SK-N-SH treated with all-trans-retinoic acid at 6 μM for 48 hours (cell line): ENCODE measurements around the gene INSYN2B.
"Not testable (repeated sequence)": the region's sequence is repeated elsewhere in the genome, so short reads cannot be mapped to it uniquely, and the experiment has no call there.

Experiments
- CSDC2 ChIP-seq: fragments of 250-450 bp; sonication (Bioruptor Pico); IDR thresholded peaks from 2 replicates; pipeline ENCODE4 v1.5.0; 2020; ENCODE audit warnings: mild to moderate bottlenecking, moderate library complexity
- OSR1 ChIP-seq: fragments of 250-450 bp; sonication (Bioruptor Pico); IDR thresholded peaks from 2 replicates; pipeline ENCODE4 v1.8.0; 2022; ENCODE audit warnings: moderate library complexity, mild to moderate bottlenecking, inconsistent platforms
- PPARA ChIP-seq: fragments of 250-450 bp; sonication (Bioruptor Pico); IDR thresholded peaks from 2 replicates; pipeline ENCODE4 v1.5.0; 2020; ENCODE audit warnings: mild to moderate bottlenecking, borderline replicate concordance
- RARB ChIP-seq: fragments of 250-450 bp; sonication (Bioruptor Pico); IDR thresholded peaks from 2 replicates; pipeline ENCODE4 v1.8.0; 2021; ENCODE audit warnings: mild to moderate bottlenecking, moderate library complexity
- ZC3H10 ChIP-seq: fragments of 250-450 bp; sonication (Bioruptor Pico); IDR thresholded peaks from 2 replicates; pipeline ENCODE4 v1.5.1; 2021; ENCODE audit warnings: mild to moderate bottlenecking, moderate library complexity
- ZFP3 ChIP-seq: fragments of 250-450 bp; sonication (Bioruptor Pico); IDR thresholded peaks from 2 replicates; pipeline ENCODE4 v1.5.0; 2020; ENCODE audit warnings: mild to moderate bottlenecking, moderate library complexity
- ZFP30 ChIP-seq: fragments of 450-650 bp; formaldehyde crosslinking; IDR thresholded peaks from 2 replicates; pipeline ENCODE4 v1.5.0; 2022; ENCODE audit warnings: mild to moderate bottlenecking, moderate library complexity
- ZNF70 ChIP-seq: fragments of 450-650 bp; formaldehyde crosslinking; IDR thresholded peaks from 2 replicates; pipeline ENCODE4 v1.5.0; 2020; ENCODE audit warnings: mild to moderate bottlenecking, moderate library complexity
- ZNF8 ChIP-seq: fragments of 450-650 bp; formaldehyde crosslinking; IDR thresholded peaks from 2 replicates; pipeline ENCODE4 v1.5.0; 2020; ENCODE audit warnings: mild to moderate bottlenecking, moderate library complexity
- TF ChIP-seq, protein P1 (sequence below): fragments of 250-450 bp; sonication (Bioruptor Pico); IDR thresholded peaks from 2 replicates; pipeline ENCODE4 v1.5.1; 2021; ENCODE audit warnings: mild to moderate bottlenecking, moderate library complexity
- TF ChIP-seq, protein P2 (sequence below): fragments of 250-450 bp; sonication (Bioruptor Pico); IDR thresholded peaks from 2 replicates; pipeline ENCODE4 v1.8.0; 2020; ENCODE audit warnings: mild to moderate bottlenecking, moderate library complexity, borderline replicate concordance
- TF ChIP-seq, protein P3 (sequence below): fragments of 250-450 bp; sonication (Bioruptor Pico); IDR thresholded peaks from 2 replicates; pipeline ENCODE4 v1.8.0; 2021; ENCODE audit warnings: low read depth, mild to moderate bottlenecking, moderate library complexity, borderline replicate concordance

DNA sequence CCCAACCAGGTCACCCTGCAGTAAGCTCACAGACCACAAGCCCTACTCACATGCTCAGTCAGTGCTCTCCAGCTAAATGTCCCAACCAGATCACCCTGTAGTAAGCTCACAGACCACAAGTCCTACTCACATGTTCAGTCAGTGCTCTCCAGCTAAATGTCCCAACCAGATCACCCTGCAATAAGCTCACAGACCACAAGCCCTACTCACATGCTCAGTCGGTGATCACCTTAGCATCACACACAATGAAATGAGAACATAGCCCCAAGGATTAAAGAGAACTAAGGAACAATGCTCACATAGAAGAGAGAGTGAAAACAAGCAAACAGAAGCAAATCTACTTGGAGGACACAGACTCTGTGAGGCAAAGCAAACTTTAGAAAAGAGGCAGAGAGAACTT, 145.8 kb downstream of the INSYN2B start:
- not testable (repeated sequence) for TF ChIP-seq ZFP3 (CRISPR knock-in tag); OSR1 (CRISPR knock-in tag); ZFP30 (CRISPR knock-in tag); ZNF70; RARB (CRISPR knock-in tag); CSDC2 (CRISPR knock-in tag); ZC3H10; PPARA; ZNF8 (CRISPR knock-in tag)
- TF ChIP-seq, protein P1, sequence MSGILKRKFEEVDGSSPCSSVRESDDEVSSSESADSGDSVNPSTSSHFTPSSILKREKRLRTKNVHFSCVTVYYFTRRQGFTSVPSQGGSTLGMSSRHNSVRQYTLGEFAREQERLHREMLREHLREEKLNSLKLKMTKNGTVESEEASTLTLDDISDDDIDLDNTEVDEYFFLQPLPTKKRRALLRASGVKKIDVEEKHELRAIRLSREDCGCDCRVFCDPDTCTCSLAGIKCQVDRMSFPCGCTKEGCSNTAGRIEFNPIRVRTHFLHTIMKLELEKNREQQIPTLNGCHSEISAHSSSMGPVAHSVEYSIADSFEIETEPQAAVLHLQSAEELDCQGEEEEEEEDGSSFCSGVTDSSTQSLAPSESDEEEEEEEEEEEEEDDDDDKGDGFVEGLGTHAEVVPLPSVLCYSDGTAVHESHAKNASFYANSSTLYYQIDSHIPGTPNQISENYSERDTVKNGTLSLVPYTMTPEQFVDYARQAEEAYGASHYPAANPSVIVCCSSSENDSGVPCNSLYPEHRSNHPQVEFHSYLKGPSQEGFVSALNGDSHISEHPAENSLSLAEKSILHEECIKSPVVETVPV (CRISPR knock-in tag), result not testable (repeated sequence)
- TF ChIP-seq, protein P2, sequence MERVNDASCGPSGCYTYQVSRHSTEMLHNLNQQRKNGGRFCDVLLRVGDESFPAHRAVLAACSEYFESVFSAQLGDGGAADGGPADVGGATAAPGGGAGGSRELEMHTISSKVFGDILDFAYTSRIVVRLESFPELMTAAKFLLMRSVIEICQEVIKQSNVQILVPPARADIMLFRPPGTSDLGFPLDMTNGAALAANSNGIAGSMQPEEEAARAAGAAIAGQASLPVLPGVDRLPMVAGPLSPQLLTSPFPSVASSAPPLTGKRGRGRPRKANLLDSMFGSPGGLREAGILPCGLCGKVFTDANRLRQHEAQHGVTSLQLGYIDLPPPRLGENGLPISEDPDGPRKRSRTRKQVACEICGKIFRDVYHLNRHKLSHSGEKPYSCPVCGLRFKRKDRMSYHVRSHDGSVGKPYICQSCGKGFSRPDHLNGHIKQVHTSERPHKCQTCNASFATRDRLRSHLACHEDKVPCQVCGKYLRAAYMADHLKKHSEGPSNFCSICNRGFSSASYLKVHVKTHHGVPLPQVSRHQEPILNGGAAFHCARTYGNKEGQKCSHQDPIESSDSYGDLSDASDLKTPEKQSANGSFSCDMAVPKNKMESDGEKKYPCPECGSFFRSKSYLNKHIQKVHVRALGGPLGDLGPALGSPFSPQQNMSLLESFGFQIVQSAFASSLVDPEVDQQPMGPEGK, result not testable (repeated sequence)
- TF ChIP-seq, protein P3, sequence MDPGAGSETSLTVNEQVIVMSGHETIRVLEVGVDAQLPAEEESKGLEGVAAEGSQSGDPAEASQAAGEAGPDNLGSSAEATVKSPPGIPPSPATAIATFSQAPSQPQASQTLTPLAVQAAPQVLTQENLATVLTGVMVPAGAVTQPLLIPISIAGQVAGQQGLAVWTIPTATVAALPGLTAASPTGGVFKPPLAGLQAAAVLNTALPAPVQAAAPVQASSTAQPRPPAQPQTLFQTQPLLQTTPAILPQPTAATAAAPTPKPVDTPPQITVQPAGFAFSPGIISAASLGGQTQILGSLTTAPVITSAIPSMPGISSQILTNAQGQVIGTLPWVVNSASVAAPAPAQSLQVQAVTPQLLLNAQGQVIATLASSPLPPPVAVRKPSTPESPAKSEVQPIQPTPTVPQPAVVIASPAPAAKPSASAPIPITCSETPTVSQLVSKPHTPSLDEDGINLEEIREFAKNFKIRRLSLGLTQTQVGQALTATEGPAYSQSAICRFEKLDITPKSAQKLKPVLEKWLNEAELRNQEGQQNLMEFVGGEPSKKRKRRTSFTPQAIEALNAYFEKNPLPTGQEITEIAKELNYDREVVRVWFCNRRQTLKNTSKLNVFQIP (CRISPR knock-in tag), result not testable (repeated sequence)
